GM18505 (cell line): ENCODE results near the gene AUNIP.

ENCODE experiments used
- ATAC-seq: cut with Tn5 transposase; IDR thresholded peaks from one replicate; pipeline ENCODE4 v1.9.1; 2021; ENCODE audit not compliant: unreplicated experiment
- POLR2A ChIP-seq: IDR thresholded peaks from 4 replicates; pipeline ENCODE4 v1.6.1; 2011; ENCODE audit warnings: borderline replicate concordance; ENCODE audit not compliant: insufficient read depth, insufficient read length; ENCODE audit errors: extremely low read depth

AUNIP gene

DNA sequence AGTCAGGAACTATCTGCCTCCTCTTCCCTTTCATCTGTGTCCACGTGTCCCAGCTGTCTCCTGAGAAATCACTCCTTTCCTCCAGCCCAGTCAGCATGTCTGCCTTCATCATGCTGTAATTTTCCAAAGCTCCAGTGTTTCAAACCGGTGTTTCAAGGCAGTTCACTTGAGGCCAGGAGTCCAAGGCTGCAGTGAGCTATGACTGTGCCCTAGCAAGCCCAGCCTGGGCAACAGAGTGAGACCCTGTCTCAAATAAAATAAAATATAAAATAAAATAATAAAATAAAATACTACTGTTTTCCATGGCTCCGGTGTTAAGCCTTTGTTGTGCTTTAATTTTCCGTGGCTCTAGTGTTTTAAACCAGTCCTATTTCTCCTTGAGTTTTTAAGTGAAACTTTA lies 67.1 kb downstream of the AUNIP start:
- ATAC-seq = no peak
- TF ChIP-seq POLR2A = no peak

GRCh38 chr1:25790472-25790871 lies 68.8 kb downstream of the AUNIP start:
- ATAC-seq = no peak
- no peak for TF ChIP-seq POLR2A

GRCh38 chr1:25787760-25788166 lies 71.5 kb downstream of the AUNIP start:
- no peak for ATAC-seq
- TF ChIP-seq POLR2A = no peak

DNA sequence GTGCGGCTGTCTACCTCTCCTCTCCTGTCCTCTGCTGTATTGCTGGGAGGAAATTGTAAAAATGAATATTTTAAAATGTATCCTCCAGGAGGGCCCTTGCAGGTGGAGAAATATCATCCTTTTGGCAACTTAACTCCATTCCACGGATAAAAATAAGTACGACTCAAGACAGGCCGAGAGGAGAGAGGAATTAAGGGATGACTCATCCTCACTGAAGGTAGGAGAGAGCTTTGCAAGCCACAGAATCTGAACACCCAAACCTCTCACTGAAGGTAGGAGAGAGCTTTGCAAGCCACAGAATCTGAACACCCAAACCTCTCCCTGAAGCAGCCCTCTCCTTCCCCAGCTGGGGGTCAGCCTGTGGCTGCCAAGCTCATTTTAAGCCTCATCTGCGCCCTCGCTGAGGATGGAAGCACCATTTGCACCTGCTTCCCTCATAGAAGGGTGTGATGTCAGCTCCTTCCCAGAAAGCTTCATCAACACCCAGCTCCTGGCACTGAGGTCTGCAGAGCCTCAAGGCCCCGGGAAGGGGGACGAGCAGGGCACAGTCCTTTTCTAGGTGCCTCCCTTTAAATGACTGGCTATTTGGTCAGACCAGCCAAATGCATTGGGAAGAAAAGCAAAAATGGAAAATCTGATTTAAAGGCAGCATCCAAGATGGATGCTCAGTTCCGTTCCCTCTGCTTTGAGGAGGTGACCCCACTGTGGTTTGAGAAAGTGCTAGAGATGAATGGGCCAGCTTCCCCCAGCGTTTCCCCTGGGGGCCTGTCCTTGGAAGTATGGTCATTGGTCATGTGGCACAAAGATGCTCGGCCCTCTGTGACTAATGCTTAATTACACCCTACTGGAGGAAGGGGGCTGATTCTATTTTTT lies 72.1 kb downstream of the AUNIP start:
- ATAC-seq = no peak

DNA sequence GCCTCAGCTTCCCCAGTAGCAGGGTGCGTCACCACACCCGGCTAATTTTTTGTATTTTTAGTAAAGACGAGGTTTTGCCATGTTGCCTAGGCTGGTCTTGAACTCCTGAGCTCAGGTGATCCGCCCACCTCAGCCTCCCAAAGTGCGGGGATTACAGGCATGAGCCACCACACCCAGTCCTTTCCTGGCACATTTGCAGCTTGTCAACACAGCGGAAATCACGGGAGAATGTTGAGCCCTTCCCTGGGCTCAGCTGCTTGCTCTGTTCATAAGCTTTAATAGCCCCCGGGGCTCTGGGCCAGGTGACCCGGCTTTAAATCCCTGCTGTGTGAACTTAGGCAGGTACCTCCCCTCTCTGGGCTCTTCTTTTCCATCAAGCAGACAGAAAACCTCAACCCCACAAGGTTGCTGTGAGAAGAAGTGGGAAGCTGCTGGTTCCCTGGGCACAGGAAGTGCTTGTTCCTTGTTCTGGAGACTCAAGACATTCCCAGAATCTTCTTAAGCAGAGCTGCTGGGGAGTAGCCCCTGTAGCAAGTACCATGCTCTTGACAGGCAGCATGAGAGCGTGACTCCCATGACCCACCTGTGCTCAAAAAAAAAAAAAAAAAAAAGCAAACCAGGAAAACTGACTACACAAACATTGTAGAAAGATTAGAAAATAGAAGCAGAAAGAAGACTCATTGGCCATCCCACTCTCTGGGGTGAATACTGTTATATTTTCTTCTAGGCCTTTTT lies 73.8 kb downstream of the AUNIP start:
- no peak for ATAC-seq
- TF ChIP-seq POLR2A = no peak

More for the DNA sequence above, 72.1 kb downstream of the AUNIP start:
- no peak for TF ChIP-seq POLR2A

DNA sequence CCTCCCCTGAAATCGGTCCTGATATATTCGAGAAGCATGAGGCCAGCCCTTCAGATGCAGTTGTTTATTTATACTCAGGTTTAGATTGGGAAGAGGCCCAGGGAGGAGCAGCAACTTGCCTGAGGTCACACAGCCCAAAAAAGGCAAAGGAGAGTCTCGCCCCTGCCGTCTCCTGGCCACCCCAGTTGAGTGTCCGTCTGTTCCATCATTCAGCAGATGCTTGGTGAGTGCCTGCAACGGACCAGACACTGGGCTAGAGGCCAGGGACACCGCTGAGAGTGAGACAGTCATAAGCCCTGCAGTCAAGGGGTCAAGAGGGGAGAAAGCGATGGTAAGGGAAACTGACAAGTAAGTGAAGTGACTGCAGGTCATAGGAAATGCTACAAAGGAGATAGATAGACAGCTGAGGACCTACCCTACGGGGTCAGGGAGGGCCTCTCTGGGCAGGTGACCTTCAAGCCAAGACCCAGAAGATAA lies 74.6 kb downstream of the AUNIP start:
- no peak for TF ChIP-seq POLR2A
- no peak for ATAC-seq
